Femur (tissue), 1 donor: ENCODE results near the gene EDC3.
"Not testable (repeated sequence)": the region's sequence is repeated elsewhere in the genome, so short reads cannot be mapped to it uniquely, and the experiment has no call there.

Experiments used
- DNase-seq: peaks from one replicate; pipeline ENCODE4 v3.0.0-alpha.2; 2017

The EDC3 gene

DNA sequence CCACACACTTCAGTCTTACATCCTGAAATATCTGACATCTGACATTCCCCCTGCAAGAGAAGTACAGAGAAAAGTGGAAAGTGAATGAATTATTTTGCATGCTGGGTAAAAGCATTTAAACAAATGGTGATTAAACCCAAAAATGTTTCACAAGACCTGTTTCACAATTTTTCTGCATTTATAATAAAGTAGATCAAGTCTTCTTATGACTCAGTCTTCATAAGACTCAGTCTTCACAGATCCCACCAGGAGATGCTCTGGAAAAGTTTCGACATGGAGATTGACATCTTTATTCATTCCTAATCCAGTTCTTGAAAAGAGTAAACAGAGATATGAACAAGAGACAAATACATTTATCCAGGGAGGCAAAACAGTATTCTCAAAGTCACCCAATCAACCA, 13.2 kb upstream of the EDC3 start:
- no peak for DNase-seq

DNA sequence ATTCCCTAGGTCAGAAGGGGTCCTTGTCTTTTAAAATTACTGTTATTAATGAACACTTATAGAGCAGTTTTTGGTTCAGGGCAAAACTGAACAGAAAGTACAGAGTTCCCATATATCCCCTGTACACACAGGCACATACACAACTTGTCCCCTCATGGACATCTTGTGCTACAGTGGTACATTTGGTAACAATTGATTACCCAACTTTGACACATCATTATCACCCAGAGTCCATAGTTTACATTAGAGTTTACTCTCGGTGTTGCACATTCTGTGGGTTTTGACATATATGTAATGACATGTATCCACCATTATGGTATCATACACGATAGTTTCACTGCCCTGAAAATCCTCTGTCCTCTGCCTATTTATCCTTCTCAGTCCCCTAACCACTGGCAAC, 984 bp upstream of the EDC3 start:
- DNase-seq: no peak

DNA sequence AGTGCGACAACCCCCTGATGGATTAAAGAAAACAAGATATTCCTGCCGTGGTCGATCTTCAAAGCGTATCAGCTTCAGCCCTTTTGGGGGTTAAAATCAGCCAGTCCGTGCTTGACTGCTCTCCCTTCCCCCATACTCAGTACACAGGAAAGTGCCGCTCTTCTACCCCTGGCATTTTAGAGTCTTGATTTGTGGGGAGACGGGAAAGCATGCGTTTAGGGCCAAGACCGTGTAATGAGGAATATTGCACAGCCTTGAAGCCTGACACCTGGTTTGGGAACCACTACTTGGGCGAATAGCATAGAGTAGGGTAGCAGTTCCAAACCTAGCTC, 540 bp upstream of the EDC3 start:
- no peak for DNase-seq

DNA sequence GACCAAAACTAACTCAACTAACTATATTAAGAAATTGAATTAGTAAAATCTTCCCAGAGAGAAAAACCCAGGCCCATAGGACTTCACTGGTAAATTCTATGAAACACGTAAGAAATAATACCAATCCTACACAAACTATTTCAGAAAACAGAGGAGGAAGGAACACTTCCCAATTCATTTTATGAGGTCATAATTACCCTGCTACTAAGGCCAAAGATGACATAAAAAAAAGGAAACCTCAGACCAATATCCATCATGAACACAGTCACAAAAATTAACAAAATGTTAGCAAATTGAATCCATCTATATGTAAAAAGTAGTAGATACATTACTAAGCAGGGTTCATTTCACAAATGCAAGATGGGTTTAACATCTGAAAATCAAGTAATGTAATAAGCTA, 3.5 kb downstream of the EDC3 start:
- no peak for DNase-seq

DNA sequence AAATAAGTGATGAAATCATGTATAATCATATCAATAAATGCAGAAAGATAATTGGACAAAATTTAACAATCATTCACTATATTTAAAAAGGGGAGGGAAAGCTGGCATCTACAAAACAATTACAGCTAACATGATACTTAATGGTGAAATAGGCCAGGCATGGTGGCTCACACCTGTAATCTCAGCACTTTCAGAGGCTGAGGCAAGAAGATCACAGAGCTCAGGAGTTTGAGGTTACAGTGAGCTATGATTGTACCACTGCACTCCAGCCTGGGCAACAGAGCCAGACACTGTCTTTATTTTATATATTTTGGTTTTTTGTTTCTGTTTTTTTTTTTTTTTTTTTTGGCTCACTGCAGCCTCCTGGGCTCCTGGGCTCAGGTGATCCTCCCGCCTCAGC, 12.1 kb downstream of the EDC3 start:
- DNase-seq: no peak

DNA sequence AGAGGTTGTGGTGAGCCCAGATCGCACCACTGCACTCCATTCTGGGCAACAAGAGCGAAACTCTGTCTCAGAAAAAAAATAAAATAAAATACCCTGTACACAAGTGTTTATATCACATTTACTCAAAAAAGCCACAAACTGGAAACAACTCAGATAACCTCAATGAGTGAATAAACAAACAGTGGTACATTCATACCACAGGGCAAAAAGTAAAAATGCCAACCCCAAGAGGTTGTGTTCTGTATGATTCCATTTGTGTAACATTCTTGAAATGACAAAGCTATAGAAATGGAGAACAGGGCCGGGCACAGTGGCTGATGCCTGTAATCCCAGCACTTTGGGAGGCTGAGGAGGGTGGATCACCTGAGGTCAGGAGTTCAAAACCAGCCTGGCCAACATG, 12.9 kb downstream of the EDC3 start:
- DNase-seq: no peak

DNA sequence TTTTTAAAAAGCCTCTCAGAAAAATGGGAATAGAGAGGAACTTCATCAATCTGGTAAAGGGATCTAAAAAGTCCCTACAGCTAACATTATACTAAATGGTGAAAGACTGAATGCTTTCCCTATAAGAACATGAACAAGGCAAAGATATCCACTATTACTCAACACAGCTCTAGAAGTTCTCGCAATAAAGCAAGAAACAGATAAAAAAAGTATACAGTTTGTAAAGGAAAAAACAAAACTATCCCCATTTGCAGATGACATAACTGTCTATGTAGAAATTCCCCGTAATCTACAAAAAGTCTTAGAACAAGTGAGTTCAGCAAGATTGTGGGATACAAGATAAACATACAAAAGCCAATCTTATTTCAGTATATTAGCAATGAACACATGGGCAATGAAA, 15.4 kb downstream of the EDC3 start:
- no peak for DNase-seq

DNA sequence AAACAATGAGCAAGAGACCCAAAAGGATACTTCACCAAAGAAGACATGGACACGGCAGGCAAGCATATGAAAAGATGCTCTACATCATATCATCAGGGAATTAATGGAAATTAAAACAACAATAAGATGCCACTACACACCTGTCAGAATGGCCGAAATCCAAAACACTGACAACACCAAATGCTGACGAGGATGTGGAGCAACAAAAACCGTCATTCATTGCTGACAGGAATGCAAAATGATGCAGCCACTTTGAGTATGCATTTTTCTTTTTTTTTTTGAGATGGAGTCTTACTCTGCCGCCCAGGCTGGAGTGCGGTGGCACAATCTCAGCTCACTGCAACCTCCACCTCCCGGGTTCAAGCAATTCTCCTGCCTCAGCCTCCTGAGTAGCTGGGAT, 19.0 kb downstream of the EDC3 start:
- no peak for DNase-seq

DNA sequence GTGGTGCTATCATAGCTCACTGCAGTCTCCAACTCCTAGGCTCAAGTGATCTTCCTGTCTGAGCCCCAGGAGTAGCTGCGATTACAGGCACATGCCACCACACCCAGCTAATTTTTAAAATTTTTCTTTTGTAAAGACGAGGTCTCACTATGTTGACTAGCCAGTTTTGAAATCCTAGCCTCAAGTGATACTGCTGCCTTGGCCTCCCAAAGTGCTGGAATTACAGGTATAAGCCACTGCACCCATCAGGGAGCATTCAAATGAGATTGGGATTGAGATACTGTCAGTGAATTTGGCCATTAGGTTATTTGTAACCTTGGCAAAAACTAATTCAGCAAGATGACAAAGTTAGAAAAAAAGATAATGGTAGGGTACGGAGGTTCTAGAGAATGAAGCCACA, 21.7 kb downstream of the EDC3 start:
- no peak for DNase-seq

DNA sequence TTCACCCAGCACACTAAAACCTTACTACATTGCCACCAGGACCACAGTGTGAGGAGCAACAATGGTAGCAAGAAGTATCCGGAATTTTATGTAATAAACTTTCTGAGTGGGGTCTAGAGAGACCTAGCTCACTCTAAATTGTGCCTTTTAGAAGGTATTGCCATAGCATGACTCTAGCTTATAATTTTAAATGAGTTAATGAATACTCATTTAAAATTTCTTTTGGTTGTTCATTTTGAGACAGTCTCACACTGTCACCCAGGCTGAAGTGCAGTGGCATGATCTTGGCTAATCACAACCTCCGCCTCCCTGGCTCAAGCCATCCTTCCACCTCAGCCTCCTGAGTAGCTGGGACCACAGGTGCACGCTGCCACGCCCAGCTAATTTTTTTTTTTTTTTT, 26.2 kb downstream of the EDC3 start:
- DNase-seq: no peak

DNA sequence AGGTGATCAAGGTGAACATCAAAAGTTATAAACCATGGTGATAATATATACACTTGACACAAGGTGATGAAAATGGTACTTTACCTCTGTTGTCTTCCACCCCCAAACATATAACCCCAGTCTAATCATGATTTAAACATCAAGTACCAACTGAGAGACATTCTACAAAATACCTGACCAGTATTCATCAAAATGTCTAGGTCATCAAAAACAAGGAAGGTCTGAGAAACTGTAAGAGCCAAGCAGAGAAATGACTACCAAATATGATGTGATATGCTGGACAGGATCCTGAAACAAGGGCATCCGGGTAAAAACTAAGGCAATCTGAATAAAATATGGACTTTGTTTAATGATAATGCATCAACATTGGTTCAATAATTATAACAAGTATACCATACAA, 27.8 kb downstream of the EDC3 start:
- DNase-seq: no peak

DNA sequence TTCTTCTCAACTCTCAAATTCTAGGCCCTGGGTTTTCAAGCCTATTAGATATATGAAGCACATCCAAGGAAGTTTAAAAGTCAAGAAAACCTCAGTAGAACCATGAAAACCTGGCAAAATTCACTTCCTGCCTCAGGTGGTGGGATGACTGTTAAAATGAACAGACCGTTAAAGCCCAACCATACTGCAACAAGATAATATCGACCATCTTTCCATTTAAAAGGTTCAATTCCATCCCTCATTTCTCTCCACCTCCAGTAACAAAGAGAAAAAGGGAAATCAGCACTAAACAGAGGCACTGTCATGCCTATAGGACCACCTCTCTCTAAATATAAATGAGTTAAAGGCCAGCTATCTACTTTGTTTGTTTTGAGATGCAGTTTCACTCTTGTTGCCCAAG, 31.2 kb downstream of the EDC3 start:
- DNase-seq: no peak

DNA sequence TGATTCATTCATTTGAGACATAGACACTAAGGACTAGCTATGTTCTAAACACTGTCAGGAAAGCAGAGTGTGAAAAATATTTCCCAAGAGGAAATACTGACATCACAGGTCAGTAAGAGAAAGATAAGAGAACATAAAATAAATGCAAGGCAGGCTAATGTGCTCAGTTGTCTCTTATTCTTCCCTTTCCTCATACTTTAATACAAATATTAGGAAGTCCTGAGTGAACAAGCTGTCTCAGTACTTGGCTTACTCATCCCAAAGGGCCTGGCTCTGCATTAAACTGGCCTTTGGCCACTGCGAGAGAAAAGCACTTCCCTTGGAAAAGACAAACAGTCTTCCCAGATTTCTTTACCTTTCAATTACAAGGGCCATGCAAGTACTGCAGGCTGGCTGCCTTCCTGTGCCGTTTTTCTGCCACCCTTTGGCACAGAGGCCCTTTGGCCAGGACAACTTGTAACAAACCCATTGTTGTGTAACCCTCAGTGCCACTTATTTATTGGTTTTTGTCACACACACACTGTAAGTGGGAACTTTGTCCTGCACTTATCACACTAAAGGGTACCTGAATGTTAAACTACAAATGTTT, 31.7 kb downstream of the EDC3 start:
- DNase-seq: no peak

DNA sequence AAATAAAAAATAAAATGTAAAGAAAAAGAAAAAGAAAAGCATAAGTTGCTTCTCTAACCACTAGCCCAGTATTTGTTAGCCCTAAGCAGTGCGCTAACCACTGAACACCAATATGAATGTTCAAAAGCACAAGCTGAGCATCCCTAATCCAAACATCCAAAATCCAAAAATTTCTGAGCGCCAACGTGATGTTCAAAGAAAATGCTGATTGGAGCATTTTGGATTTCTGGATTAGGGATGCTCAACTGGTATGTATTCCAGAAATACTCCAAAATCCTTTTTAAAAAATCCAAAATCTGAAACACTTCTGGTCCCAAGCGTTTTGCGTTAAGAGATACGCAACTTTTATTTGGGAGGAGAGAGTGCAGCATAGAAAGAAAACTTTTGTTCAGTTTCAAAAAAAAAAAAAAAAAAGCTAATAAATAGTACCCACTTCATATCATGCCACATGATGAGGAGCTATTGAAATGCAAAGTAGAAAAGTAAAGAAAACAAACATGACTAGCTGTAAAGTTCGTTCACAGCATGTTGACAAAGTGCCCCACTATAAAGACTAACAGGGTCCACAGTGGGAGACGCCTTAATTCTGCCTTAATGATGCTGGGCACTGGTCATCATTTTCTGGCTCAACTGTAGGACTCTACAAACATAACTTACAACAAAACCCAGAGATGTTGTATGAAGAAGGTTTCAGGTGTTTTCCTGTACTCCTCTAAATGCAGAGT, 32.4 kb downstream of the EDC3 start:
- DNase-seq: no peak

DNA sequence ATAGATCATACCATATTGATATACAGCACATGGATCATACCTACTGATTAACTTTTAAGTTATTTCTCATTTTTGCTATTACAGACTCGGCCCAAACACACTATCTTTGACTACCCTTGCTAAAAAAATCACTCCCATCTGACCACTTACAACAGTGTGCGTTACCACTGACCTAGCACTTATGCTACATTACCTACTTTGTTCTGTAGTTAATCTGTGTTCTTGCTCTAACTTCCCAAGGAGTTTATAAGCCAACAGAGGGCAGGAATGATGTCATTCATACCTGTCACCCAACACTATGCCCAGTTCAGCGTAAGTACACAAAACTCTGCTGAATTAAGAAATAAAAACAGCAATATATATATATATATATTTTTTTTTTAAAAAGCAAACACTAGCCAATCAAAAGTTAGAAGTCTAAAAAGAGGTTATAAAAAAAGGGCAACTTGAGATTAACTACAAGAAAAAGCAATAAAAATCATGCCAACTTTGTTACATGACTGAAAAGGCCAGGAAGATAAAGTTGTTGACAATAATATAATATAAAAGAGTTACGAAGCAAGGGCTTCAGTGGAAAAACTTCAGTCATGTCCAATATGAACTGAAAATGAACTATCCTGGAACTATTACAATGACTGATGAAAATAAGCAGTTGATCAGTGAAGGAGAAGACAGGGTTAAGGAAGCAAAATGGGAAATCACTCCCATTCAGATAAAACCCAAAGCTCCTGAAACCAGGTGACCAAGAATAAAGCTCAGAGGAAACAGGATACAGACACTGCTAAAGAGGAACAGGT, 33.6 kb downstream of the EDC3 start:
- DNase-seq: no peak

DNA sequence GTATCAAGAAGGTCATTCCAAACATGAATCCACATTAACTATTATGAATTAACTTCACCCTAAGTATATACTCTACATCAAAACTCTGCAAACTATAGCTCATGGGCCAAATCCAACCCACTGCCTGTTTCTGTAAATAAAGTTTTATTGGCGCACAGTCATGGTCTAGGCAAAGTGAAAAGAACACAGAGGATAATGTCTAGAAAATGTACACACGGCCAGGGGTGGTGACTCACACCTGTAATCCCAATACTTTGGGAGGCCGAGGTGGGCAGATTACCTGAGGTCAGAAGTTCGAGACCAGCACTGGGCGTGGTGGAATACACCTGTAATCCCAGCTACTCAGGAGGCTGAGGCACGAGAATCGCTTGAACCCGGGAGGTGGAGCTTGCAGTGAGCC, 34.5 kb downstream of the EDC3 start:
- not testable (repeated sequence) for DNase-seq

DNA sequence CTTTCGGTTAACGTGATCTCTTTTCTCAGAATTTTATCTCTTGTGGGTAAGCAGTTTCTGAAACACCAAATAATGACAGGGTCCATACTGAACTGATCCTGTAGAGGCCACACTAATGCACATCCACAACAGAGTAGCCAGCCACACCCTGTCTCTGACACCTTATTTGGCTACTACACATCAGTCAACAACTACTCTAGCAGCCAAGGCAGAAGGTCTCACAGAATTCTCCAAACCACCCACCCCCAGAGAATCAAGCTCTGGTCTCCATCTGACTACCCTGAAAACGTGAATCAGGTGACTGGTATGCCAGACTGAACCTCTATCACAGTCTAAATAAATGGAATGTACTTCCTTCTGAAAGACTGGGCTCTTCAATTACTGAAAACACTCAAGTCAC, 38.0 kb downstream of the EDC3 start:
- no peak for DNase-seq

DNA sequence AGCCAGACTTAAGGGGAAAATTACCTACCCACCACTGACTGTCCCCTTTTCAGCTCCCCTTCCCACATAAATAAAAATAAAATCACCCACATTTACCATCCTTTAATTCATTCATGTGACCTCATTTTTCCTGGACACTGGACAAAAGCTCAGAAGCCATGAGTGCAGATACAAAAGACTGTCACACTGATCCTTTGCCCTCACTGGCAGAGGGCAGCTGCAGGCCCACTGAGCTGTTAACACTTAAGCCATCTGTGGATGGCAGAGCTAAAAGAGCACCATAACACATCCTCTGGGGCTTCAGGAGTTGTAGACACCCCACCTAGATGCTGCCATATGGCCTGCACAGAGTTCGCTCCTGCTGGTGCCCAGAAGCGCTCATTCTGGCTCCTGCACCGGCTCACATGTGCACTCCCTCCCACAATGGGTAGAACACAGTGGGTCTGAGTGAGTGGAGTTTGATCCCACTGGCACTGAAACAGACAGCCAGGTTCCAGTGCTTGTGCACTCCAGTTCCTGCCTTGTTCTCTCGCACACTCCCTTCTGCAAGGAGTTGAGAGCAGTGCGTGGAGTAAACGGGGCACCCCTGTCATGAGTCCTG, 38.8 kb downstream of the EDC3 start:
- no peak for DNase-seq

DNA sequence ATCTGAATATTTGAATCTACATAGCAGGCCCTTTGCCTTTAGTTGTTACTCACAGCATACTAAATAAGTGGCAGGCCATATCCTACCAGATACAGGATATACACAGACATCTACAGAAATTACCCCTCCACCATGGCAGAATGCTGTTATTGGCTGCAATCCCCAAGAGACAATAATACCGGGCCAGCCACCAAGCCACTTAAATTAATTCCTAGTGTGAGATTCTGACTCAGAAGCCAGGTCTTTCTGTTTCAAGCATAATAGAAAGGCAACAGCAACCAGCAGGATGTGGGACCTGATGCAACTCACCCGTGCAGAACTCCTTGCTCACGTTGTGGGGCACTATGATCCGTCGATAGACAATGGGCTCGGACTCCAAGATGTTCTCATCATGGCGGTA, 40.4 kb downstream of the EDC3 start:
- no peak for DNase-seq

DNA sequence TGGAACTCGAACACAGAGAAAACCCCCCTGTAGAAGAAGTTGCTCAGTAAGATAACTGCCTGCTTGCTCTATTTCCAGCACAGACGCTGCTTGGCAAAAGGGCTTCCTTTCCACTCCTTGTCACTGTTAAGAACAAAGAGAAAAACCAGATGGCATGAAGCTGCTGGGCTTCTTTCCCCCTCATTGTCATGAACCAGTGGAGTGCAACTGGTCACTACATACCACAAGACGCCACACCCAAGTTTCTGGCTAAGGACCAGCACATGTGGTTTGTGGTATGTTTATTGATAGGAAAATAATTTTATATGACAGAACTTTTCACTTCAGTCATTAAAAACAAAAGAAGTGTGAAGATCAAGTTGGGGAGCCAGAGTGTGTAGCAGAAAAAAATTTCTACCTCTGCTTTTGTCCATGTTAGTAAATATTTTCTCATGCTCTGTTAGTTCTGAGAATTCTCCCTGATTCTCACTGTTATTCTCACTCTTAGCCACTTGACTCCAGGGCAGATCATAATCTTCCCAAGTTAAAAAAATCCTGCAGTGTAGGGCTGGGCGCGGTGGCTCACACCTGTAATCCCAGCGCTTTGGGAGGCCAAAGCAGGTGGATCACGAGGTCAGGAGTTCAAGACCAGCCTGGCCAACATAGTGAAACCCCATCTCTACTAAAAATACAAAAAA, 42.3 kb downstream of the EDC3 start:
- peak; percentile 59 for DNase-seq

DNA sequence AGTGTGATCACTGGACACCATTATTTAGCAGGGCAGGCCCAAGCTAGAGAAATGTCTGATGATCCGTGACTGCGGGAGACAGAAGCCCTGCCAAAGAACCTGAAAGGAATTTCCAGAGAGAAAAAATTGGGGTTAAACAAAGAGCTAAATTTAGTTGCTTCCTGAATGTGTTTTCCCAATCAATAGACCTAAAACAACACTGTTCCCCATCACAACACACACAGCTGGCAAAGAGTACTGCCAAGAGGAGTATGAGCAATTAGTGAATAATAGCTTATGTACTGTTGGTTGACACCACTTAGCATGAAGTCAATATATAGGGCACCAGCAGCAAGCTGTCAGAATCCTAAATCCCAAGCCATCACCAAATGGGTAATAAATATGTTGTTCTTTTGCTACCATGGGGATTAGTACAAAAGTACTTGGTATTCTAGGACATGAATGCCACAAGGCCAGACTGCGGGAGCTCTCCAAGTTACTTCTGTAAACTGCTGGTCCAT, 44.5 kb downstream of the EDC3 start:
- no peak for DNase-seq

DNA sequence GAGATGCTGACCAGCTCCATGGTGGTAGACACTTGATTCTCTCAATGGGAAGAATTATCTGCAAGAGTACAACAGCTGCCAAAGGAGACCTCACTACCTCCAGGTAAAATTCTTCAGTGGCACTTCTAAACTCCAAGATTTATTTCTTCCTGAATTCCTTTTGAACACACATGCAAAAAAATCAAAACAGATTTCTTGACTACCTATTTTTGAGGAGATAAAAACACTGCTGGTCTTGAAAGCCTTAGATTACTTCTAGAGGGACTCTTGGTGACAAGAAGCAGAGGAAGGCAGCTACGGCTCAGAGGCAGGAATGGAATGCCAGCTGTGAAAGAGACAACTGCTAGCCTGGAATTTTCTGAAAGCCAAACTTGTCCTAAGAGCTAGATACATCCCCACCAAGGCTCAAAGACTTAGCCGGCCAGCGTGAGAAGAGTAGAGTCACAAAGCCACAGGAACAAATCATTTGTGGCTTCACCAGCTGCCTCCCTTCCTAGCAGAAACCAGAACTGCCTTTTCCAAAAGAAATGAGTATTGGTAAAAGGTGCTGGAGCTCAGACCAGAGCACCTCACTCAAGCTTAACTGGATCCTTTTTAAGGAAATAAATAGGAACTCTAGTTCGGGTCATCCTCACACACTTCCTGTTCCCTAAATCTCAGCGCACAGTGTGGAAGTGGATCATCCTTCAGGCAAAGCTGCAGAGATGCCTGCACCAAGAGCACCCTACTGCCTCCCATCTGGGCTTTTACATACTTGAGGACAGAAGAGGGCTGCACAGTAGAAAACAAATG, 47.6 kb downstream of the EDC3 start:
- DNase-seq: no peak
